NB4 (cell line): ENCODE data around the gene ALKAL2.

Source experiments
- CTCF ChIP-seq: IDR thresholded peaks from one replicate; pipeline ENCODE4 v1.5.1; 2012; ENCODE audit warnings: low read depth, low read length
- MYC ChIP-seq: IDR thresholded peaks from 2 replicates; pipeline ENCODE4 v1.6.1; 2011; ENCODE audit warnings: low read depth, low read length
- POLR2A ChIP-seq: IDR thresholded peaks from 2 replicates; pipeline ENCODE4 v1.6.1; 2011; ENCODE audit warnings: mild to moderate bottlenecking; ENCODE audit not compliant: insufficient read length; ENCODE audit errors: extremely low read depth
- TF ChIP-seq, protein P1 (sequence below): IDR thresholded peaks from 2 replicates; pipeline ENCODE4 v1.6.1; 2011; ENCODE audit warnings: low read depth, low read length

DNA sequence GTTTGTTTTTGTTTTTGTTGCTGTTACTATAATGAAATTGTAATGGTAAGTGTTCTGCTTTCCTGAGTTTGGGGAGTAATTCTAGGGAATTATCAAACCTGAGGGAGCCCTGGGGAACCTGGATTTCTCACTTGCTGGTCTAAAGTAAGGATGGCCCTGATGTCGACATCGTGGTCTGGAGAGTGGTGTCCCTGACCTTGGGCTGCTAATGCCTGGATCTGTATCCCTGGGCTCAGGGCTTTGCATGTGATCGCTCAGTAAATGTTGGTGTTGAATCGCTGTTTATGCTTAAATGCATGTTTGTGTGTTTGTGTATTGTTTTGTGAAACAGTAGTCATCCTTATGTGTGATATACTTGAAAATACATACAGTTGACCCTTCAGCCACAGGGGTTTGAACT is 17.0 kb downstream of the ALKAL2 start:
- no peak for TF ChIP-seq CTCF
- no peak for TF ChIP-seq POLR2A
- no peak for TF ChIP-seq MYC
- TF ChIP-seq, protein P1, sequence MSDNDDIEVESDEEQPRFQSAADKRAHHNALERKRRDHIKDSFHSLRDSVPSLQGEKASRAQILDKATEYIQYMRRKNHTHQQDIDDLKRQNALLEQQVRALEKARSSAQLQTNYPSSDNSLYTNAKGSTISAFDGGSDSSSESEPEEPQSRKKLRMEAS = no peak
